Endothelial cell of umbilical vein (primary cell): ENCODE measurements around the gene FUT8. TPM values are rescaled to one million over a fixed set of nuclear protein-coding genes. Genes with fewer than 3 reads are reported as not detected.

Experiments
- BruUV-seq: library from RNA; stranded (reverse); fragments of 400-500 nt; replicated peaks from 2 replicates; lab custom pipeline; 2021; lab: Mats Ljungman, UMichigan
- CTCF ChIA-PET: fragments of 300-600, 350-600 bp; sonication (Branson Sonifier 250); formaldehyde crosslinking; loops from one replicate; lab custom pipeline; 2021; ENCODE audit warnings: antibody characterized with exemption, inconsistent platforms; lab: Charles Lee
- POLR2A ChIA-PET: fragments of 300-600, 350-600 bp; sonication (Branson Sonifier 250); formaldehyde crosslinking; loops from one replicate; lab custom pipeline; 2021; ENCODE audit warnings: antibody characterized with exemption, inconsistent platforms; lab: Charles Lee
- DNase-seq: peaks from one replicate; pipeline ENCODE4 v3.0.0-alpha.2; 2011; ENCODE audit warnings: low read depth, low spot score
- FAIRE-seq: peaks from 2 replicates; lab custom pipeline; 2011; peaks lifted over from hg19 to GRCh38; lab: Jason Lieb, UNC
- H2AFZ ChIP-seq: 2 replicates; pipeline ENCODE4 v1.6.0; 2012; ENCODE audit warnings: low read depth, low read length, control low read depth, inconsistent platforms
- H3K27ac ChIP-seq: 2 replicates; pipeline ENCODE4 v1.5.1; 2011; ENCODE audit warnings: low read depth, mild to moderate bottlenecking, control low read depth, low read length, moderate library complexity; ENCODE audit not compliant: insufficient read depth
- H3K27me3 ChIP-seq, 2 experiments: 2 replicates each; pipeline versions ENCODE4 v1.6.0 to v1.6.1; 2011; ENCODE audit warnings: low read length in 2 of 2, mixed read lengths in 1 of 2; ENCODE audit not compliant: control insufficient read depth in 2 of 2, insufficient read depth in 2 of 2
- H3K36me3 ChIP-seq, 2 experiments: 2 replicates in 1 of 2; 3 replicates in 1 of 2; pipeline ENCODE4 v1.5.1; 2011; ENCODE audit warnings: low read length in 2 of 2, mild to moderate bottlenecking in 1 of 2, moderate library complexity in 1 of 2; ENCODE audit not compliant: control insufficient read depth in 2 of 2, insufficient read depth in 2 of 2; ENCODE audit errors: extremely low read depth in 1 of 2
- H3K4me1 ChIP-seq: 3 replicates; pipeline ENCODE4 v1.5.1; 2011; ENCODE audit warnings: mild to moderate bottlenecking, low read length; ENCODE audit not compliant: control insufficient read depth, insufficient read depth; ENCODE audit errors: extremely low read depth
- H3K4me2 ChIP-seq: 2 replicates; pipeline ENCODE4 v1.6.1; 2011; ENCODE audit warnings: low read length, control low read depth, mixed read lengths; ENCODE audit not compliant: insufficient read depth
- H3K4me3 ChIP-seq, 3 experiments: fragments of 200-600 bp in 1 of 3; sonication (generic), shearing (Covaris generic) in 1 of 3; replicated peaks in 1 of 3; 2 replicates each; pipeline ENCODE4 v1.5.1; 2011 to 2016; ENCODE audit warnings: control low read depth in 3 of 3, low read length in 3 of 3, mild to moderate bottlenecking in 2 of 3, inconsistent platforms in 1 of 3, low read depth in 1 of 3, moderate library complexity in 1 of 3; ENCODE audit not compliant: insufficient read depth in 1 of 3
- H3K79me2 ChIP-seq: 2 replicates; pipeline ENCODE4 v1.6.0; 2012; ENCODE audit warnings: low read length, inconsistent platforms; ENCODE audit not compliant: control insufficient read depth, insufficient read depth
- H3K9ac ChIP-seq: replicated peaks from 2 replicates; pipeline ENCODE3; 2011; ENCODE audit warnings: low read length, control low read depth; ENCODE audit not compliant: insufficient read depth; ENCODE audit errors: extremely low read depth
- H3K9me1 ChIP-seq: replicated peaks from 3 replicates; pipeline ENCODE4 v1.6.0; 2011; ENCODE audit warnings: mild to moderate bottlenecking, low read length; ENCODE audit not compliant: control insufficient read depth, insufficient read depth; ENCODE audit errors: extremely low read depth
- H3K9me3 ChIP-seq: replicated peaks from 2 replicates; pipeline ENCODE4 v1.5.1; 2012; ENCODE audit warnings: low read length, inconsistent platforms; ENCODE audit not compliant: control insufficient read depth, insufficient read depth
- H4K20me1 ChIP-seq: replicated peaks from 2 replicates; pipeline ENCODE3; 2011; ENCODE audit warnings: mild to moderate bottlenecking, low read length; ENCODE audit not compliant: control insufficient read depth, insufficient read depth; ENCODE audit errors: extremely low read depth
- CTCF ChIP-seq, 2 donors: IDR thresholded peaks; 1 replicate in 1 of 2; 2 replicates in 1 of 2; pipeline ENCODE4 v1.5.1; 2011; ENCODE audit warnings: low read length in 2 of 2, mild to moderate bottlenecking in 2 of 2, moderate library complexity in 2 of 2, control low read depth in 1 of 2, inconsistent platforms in 1 of 2, low read depth in 1 of 2; ENCODE audit not compliant: insufficient read depth in 1 of 2; ENCODE audit errors: extremely low read depth in 1 of 2
- EZH2 ChIP-seq: IDR thresholded peaks from 2 replicates; pipeline ENCODE4 v1.6.1; 2012; ENCODE audit warnings: borderline replicate concordance, low read depth, mild to moderate bottlenecking, moderate library complexity, low read length, inconsistent platforms; ENCODE audit not compliant: severe bottlenecking
- FOS ChIP-seq: IDR thresholded peaks from 2 replicates; pipeline ENCODE4 v1.6.1; 2011; ENCODE audit warnings: mild to moderate bottlenecking, low read length, moderate library complexity, borderline replicate concordance; ENCODE audit not compliant: insufficient read depth
- GATA2 ChIP-seq: IDR thresholded peaks from 2 replicates; pipeline ENCODE4 v1.7.0; 2011; ENCODE audit warnings: low read depth, mild to moderate bottlenecking, moderate library complexity, mixed read lengths, low read length; ENCODE audit not compliant: insufficient read length, insufficient read depth
- JUN ChIP-seq: IDR thresholded peaks from 2 replicates; pipeline ENCODE4 v1.6.1; 2011; ENCODE audit warnings: borderline replicate concordance, low read depth; ENCODE audit not compliant: insufficient read length, insufficient read depth
- MAX ChIP-seq: IDR thresholded peaks from 2 replicates; pipeline ENCODE4 v1.6.1; 2011; ENCODE audit not compliant: insufficient read depth, insufficient read length
- MYC ChIP-seq: IDR thresholded peaks from one replicate; pipeline ENCODE4 v1.6.1; 2011; ENCODE audit warnings: mild to moderate bottlenecking, low read depth, low read length
- POLR2A ChIP-seq: IDR thresholded peaks from 2 replicates; pipeline ENCODE4 v1.6.1; 2012; ENCODE audit warnings: low read depth, mild to moderate bottlenecking, control low read depth, low read length
- POLR2AphosphoS5 ChIP-seq: IDR thresholded peaks from 2 replicates; pipeline ENCODE4 v1.6.1; 2012; ENCODE audit warnings: low read depth, mild to moderate bottlenecking, control low read depth, low read length, moderate library complexity; ENCODE audit not compliant: insufficient read depth
- dilution Hi-C: fragments of 300-500 bp; cut with MboI; formaldehyde crosslinking; loops from one replicate; pipeline ENCODE4 v1.15.0; 2019; ENCODE audit warnings: low sequenced_read_pairs; ENCODE audit not compliant: extremely low pct_ligation_motif_present
- intact Hi-C: fragments of 100-400 bp; cut with micrococcal nuclease; formaldehyde crosslinking; loops from one replicate; pipeline ENCODE4 v1.10.0; 2022
- polyA plus RNA-seq, 4 experiments: library from polyadenylated mRNA; depleted of rRNA in 3 of 4; stranded (reverse) in 3 of 4; unstranded in 1 of 4; fragments of >200 nt; gene quantifications; 2 replicates each; pipeline versions ENCODE4 v1.2.1 to v1.2.3, GENCODE V29; 2011 to 2012; ENCODE audit warnings: missing spikeins in 1 of 4
- total RNA-seq: library from RNA; stranded (reverse); gene quantifications from 2 replicates; pipeline ENCODE4 v1.2.3, GENCODE V29; 2021

FUT8 gene
- total and polyA plus RNA-seq, 2 donors (not counting 3 experiments of a cell fraction or from before 2014, with no cell fraction given): 16.7 to 38.8 TPM

- POLR2A ChIA-PET: no interaction called here
- no peaks in the 10 kb centered on the region for H3K36me3 ChIP-seq
- DNase-seq (no peak), FAIRE-seq (no peak)
- H3K4me1 ChIP-seq: no peaks in the 10 kb centered on the region
- CTCF ChIA-PET: no interaction called here
- peaks cover 27% of the 10 kb centered on the region for H3K79me2 ChIP-seq
- no peaks in the 10 kb centered on the region for H3K9me1 ChIP-seq
- H2AFZ ChIP-seq: no peak overlapping the region
- H3K9me3 ChIP-seq: no peaks in the 10 kb centered on the region
- H3K27ac ChIP-seq: no peak overlapping the region
- no TSS peak for BruUV-seq
- H4K20me1 ChIP-seq: no peaks in the 10 kb centered on the region
- H3K9ac ChIP-seq: no peak overlapping the region
- intact Hi-C loops: no loop called here
- no peak overlapping the region for H3K4me2 ChIP-seq
- TF ChIP-seq CTCF (IDR thresholded peaks at IDR 0.05; ENCODE audit: extremely low read depth in 1 of 2, insufficient read depth in 1 of 2, low read depth in 1 of 2, low read length in 2 of 2) (no peak), JUN (no peak), POLR2AphosphoS5 (no peak), MYC (no peak), EZH2 (no peak), GATA2 (no peak), FOS (no peak), MAX (no peak), POLR2A (no peak)
- H3K27me3 ChIP-seq: no peaks in the 10 kb centered on the region
- no peak overlapping the region for H3K4me3 ChIP-seq
- dilution Hi-C loops: no loop called here
These were observed 118.6 kb downstream of the FUT8 start for GRCh38 chr14:65531148-65531547.
